Measurements from ENCODE around the gene GRID1.
"Not testable (repeated sequence)": the region's sequence is repeated elsewhere in the genome, so short reads cannot be mapped to it uniquely, and the experiment has no call there.

GRID1 gene

DNA sequence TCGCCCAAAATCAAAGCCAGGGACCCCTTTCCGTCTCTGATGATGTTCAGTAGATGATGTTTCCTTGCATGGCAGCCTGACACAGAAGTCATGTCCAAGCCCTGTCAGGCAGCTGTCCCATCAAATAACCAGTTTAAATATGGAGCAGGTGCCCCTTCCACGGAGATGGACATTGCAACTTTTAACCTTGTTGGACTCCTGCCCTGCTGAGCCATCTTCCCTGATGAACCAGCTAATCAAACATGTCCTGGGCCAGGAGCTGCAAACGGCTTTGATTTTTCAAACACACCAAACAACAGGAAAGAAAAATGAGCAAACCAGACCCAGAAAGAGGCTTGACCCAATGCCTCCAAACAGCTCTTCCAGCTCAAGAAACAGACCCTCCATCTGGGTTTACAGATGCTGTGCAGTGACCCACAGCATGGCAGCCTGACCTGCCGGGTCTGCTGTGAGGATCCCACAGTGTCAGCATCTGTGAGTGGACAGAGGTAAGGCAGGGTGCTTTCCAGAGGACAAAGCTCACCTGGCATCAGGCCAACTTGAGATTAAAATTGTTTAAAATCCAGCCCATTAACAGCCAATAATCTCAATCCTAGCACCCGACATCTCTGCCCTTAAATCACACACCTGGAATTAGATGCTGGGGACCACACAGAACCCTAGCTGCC lies 372.6 kb downstream of the GRID1 start:
- no peak for DNase-seq (ENCODE audit: low read depth)

DNA sequence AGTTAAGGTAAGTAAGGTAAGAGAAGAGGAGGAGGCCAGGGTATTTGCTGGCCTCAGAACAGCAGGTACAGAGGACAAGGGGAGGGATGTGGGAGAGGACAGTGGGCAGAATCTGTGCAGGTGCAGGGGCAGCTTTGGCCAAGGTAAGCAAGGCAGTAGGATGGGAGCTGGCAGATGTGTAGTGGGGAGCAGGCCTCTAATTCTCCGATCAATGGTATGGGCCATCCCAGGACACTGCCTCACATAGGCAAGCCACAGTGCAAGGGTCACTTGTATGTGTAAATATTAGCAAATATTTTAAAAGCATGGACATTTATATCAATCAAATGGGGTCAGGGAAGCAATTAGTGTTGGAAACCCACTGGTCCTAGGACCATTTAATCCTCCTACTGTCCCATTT lies 373.5 kb downstream of the GRID1 start:
- no peak for DNase-seq (ENCODE audit: low read depth)

- no peak for DNase-seq (ENCODE audit: low read depth)
Measured at GRCh38 chr10:85992324-85992723, 374.3 kb downstream of the GRID1 start.

DNA sequence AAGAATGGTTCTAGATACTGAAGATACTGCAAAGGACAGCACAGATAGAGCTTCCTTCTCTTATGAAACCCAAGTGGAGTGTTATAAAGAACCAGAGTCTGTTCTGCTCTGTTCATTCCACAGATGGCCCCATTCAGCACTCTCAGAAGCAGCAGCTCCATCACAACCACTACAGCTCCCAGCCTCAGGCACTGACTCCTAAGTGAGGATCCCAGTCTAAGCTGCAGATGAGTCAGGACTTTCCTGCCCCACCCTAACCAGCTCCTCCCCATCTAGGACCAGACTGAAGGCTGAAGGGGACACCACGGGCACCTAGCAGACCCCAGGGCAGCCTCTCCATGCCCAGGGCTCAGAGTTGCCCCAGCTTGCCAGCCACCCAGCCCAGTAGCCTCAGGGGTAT lies 379.8 kb downstream of the GRID1 start:
- DNase-seq (ENCODE audit: low read depth): no peak

DNA sequence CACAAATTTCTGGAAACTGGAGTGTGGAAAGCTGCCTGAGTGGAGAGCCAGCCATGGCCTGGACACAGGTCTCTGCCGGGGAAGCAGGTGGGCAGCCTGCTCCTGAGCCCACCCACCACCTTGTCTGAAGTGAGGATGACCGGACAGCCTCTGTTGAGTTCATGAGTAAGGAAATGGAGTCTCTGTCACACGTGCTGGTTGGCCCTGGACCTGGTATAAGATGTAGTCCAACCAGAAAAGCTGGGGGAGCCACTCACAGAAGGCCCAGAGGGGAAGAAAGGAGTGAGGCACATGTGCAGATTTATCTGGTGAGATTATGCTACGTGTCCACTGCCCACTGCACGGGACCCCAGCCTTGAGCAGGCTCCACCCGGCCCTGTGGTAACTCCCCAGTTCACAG lies 383.5 kb downstream of the GRID1 start:
- DNase-seq (ENCODE audit: low read depth): no peak

DNA sequence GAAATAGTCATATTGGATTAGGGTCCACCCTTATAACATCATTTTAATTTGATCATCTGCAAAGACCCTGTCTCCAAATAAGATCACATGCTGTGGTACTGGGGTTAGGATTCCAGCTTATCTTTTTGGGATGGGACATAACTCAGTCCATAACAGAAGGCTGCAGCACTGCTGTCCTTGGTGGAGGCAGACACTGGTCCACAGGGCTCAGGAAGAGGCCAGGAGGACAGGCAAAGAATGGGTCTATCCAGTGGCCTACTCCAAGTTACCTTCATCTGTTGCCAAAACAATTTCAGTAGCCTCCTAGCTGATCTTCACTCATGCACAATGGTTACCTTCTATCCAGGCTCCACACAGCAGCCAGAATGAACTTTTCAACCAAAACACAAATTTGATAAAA lies 387.0 kb downstream of the GRID1 start:
- DNase-seq (ENCODE audit: low read depth): no peak

GRCh38 chr10:85978566-85979358 lies 387.8 kb downstream of the GRID1 start:
- no peak for DNase-seq (ENCODE audit: low read depth)

- DNase-seq (ENCODE audit: low read depth): no peak
Measured at GRCh38 chr10:85977642-85978041, 389.0 kb downstream of the GRID1 start.

DNA sequence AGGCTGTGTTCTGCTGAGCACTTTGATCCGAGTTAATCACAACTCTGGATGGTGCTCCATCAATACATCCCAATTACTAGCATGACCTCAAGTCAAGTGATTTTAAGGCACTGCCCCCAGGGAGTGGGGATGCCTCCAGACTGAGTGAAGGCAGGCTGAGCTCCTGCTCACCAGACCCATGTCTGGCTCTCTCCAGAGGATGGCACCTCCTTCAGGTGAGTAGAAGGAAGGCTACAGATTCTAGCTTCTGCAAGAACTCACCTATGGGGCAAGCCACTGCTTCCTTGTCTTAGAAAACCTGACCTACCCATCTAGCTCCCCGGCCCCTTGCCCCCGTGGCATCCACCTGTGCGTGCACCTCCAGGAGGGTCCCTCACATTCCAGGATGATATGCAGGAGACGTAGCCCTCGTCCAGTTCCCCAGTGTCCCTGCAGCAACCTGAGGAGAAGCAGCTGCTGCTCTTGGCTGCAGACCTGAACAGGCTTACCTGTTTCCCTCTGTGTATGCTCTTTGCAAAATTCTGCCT lies 390.3 kb downstream of the GRID1 start:
- no peak for DNase-seq (ENCODE audit: low read depth)

DNA sequence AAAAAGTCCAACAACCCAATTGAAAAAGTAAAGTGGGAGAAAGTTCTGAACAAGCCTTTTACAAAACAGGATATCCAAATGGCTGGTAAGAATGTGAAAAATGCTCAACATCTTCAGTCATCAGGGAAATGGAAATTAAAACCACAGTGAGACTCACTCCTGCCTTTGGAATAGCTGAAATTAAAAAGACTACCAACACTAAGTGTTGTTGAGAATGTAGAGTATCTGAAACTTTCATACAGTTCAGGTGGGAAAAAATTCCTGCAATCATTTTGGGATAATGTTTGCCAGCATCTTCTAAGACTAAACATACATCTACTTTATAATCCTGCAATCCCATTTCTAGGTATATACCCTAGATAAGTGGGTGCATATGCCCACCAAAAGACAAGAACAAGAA lies 395.1 kb downstream of the GRID1 start:
- DNase-seq (ENCODE audit: low read depth): no peak

DNA sequence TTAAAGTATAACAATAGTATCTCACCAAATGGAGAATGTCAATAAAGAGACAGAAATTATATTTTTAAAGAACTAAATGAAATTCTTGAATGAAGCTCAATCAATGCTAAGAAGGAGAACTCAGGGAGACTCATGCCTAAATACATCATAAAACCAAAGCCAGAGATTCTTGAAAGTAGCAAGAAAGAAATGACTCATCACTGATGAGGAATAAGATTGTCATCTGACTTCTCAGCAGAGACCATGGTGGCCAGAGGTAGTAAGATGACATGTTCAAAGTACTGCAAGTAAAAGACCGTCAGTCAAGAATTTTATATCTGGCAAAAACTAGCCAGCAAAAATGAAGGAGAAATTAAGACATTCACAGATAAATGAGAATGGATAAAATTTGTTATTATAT lies 399.0 kb downstream of the GRID1 start:
- DNase-seq (ENCODE audit: low read depth): no peak

DNA sequence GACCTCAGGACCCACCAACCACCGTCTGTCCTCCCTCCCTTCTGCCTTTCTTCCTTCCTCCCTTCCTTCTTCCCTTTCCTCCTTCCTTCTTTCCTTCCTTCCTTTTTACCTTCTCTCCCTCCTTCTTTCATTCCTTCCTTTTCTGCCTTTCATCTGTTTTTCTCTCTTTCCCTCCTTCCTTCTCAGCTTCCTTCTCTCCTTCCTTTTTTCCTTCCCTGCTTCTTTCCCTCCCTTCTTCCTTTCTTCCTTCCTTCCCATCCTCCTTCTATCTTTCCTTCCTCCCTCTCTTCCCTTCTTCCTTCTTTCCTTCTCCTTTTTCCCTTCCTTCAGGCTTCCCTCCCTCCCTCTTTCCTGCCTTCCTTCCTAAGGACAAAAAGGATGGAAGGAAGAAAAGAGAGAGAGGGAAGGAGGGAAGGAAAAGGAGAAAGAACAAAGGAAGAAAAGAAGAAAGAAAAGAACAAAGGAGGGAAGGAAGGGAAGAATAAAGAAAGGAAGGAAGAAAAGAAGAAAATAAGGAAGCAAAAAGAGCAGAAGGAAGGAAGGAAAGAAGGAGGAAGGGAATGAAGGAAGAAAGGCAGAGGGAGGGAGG lies 405.0 kb downstream of the GRID1 start:
- DNase-seq (ENCODE audit: low read depth): no peak

DNA sequence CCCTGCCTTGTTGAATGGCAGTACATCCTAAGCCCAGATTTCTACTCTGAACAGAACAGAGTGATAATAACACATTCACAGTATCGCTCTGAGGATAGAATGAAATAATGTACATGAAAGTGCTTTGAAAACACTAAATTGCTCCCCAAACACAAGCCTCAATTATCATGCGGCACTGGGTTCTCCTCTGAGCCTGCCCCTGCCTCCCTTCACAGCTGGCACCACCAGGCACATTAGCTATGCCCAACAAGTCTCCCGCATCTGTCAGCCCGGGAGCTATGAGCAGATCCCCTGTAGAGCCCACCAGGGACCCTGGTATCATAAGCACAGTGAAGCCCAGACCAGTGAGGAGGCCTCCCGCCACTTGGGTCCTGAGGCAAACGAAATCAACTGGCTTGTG lies 405.5 kb downstream of the GRID1 start:
- DNase-seq (ENCODE audit: low read depth): no peak

- no peak for DNase-seq (ENCODE audit: low read depth)
Measured at GRCh38 chr10:85959239-85959638, 407.4 kb downstream of the GRID1 start.

- DNase-seq (ENCODE audit: low read depth): no peak
Measured at GRCh38 chr10:85950921-85951320, 415.7 kb downstream of the GRID1 start.

- no peak for DNase-seq (ENCODE audit: low read depth)
Measured at GRCh38 chr10:85946713-85947326, 419.8 kb downstream of the GRID1 start.

GRCh38 chr10:85936161-85936560 lies 430.4 kb downstream of the GRID1 start:
- no peak for DNase-seq (ENCODE audit: low read depth)

GRCh38 chr10:85934586-85934985 lies 432.0 kb downstream of the GRID1 start:
- no peak for DNase-seq (ENCODE audit: low read depth)

DNA sequence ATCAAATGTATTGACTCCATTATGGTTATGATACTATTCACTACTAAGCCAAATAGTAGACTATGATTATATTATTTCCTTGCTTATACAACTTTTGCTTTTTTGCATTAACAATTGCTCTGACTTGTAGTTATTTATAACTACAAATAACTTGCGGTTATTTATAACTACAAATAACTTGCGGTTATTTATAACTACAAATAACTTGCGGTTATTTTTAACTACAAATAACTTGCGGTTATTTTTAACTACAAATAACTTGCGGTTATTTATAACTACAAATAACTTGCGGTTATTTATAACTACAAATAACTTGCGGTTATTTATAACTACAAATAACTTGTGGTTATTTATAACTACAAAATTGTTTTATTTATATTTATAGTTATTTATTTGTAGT lies 436.6 kb downstream of the GRID1 start:
- DNase-seq (ENCODE audit: low read depth): not testable (repeated sequence)

- no peak for DNase-seq (ENCODE audit: low read depth)
Measured at GRCh38 chr10:85927952-85928665, 438.5 kb downstream of the GRID1 start.

- DNase-seq (ENCODE audit: low read depth): no peak
Measured at GRCh38 chr10:85926986-85927385, 439.6 kb downstream of the GRID1 start.

DNA sequence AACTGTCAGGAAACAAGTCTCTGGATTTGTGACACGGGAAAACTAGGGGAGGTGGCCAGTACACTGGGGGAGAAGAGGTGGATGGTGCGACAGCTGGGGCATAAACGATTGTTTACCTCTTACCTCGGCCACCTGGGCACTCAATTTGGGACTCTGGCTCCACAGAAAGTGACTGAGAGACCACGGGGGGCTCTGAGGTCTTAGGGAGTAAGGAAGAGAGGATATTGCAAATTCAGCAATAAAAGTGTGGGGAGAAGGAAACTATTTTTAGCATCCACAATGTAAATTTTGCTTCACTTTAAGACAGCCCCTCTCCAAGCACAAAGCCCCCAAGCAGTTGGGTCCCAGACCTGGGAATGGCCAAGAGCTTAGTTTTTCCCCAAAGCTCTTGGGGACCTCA lies 440.5 kb downstream of the GRID1 start:
- no peak for DNase-seq (ENCODE audit: low read depth)

All from stromal cell of bone marrow (primary cell).